C4-2B (cell line): Measurements from ENCODE around the gene CALHM2.

Experiments used
- CTCF ChIP-seq: fragments of 450-650 bp; conservative IDR thresholded peaks from 2 replicates; pipeline ENCODE4 v1.5.1; 2017; ENCODE audit warnings: mild to moderate bottlenecking
- ZFX ChIP-seq: fragments of 450-650 bp; IDR thresholded peaks from 2 replicates; pipeline ENCODE4 v1.6.1; 2017

GRCh38 chr10:103475437-103475836 lies 23.3 kb upstream of the CALHM2 start:
- TF ChIP-seq CTCF: no peak
- TF ChIP-seq ZFX: no peak
